ENCODE measurements around the gene TSC22D1. TPM values are rescaled to one million over a fixed set of nuclear protein-coding genes. Genes with fewer than 3 reads are reported as not detected.

Gene TSC22D1
- total RNA-seq, 4 donors from 2014 or later = 177 to 798 (median 250) TPM

DNA sequence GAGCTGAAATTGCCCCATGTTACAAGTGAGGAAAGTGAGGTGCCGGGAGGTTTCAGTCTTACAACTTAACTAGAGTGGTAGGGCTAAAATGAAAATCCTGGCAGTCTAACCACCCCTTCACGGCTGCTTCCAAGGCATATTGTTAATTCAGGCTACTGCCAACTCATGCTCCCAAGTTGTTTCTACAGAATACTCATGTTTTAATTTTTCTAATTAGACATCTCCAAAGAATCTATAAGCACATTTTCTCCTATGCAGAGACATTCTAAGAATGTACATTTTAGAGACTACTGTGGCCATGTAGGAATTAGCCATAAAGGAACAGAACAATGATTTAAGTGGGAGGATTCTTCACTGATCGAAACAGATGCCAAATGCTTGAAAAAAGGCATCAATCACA, 7.0 kb upstream of the TSC22D1 start:
- WGBS, 2 donors (ENCODE audit: low coverage in 1 of 2) = 89 to 100% methylated on average over 3 of the region's 3 CpGs
- H3K27ac ChIP-seq = no peak overlapping the region
- H3K9me3 ChIP-seq = no peaks in the 10 kb centered on the region
- no peak overlapping the region for H3K4me3 ChIP-seq
- H3K36me3 ChIP-seq = no peaks in the 10 kb centered on the region
- TF ChIP-seq POLR2A (IDR thresholded peaks at IDR 0.05) = no peak
- TF ChIP-seq EP300 (IDR thresholded peaks at IDR 0.05; ENCODE audit: low read depth) = no peak
- TF ChIP-seq, protein P1, sequence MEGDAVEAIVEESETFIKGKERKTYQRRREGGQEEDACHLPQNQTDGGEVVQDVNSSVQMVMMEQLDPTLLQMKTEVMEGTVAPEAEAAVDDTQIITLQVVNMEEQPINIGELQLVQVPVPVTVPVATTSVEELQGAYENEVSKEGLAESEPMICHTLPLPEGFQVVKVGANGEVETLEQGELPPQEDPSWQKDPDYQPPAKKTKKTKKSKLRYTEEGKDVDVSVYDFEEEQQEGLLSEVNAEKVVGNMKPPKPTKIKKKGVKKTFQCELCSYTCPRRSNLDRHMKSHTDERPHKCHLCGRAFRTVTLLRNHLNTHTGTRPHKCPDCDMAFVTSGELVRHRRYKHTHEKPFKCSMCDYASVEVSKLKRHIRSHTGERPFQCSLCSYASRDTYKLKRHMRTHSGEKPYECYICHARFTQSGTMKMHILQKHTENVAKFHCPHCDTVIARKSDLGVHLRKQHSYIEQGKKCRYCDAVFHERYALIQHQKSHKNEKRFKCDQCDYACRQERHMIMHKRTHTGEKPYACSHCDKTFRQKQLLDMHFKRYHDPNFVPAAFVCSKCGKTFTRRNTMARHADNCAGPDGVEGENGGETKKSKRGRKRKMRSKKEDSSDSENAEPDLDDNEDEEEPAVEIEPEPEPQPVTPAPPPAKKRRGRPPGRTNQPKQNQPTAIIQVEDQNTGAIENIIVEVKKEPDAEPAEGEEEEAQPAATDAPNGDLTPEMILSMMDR (IDR thresholded peaks at IDR 0.05) = no peak
- TF ChIP-seq POLR2AphosphoS5 (IDR thresholded peaks at IDR 0.05) = no peak
- H3K27me3 ChIP-seq = no peaks in the 10 kb centered on the region
- intact Hi-C loops (cut with DNase I; ENCODE audit: low total_unique reads) (no loop called here), in situ Hi-C loops (cut with MboI; ENCODE audit: low pct_ligation_motif_present in 1 of 4, low pct_unique_long_range_greater_than_20kb in 1 of 4, low sequenced_read_pairs in 3 of 4) (no loop called here)
- no peak for DNase-seq
- peaks cover 0 to 8% (median 5%) of the 10 kb centered on the region in 4 donors for H3K4me1 ChIP-seq

DNA sequence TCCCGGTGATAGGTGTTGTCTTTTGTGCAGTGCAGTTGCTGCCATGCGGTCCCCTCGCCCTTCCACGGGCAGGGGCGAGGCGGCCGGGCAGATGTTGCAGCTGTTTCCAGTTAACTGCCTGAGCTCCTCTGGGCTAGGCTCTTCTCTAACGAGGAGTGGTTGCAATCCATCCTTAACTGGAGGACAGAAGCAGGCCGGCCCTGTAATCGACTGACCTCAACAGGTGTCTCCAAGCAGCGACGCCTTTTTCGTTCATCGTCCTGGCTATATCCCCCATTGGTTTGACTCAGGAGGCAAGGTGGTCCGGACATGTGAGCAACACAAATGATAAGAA, 1.9 kb upstream of the TSC22D1 start:
- WGBS, 2 donors (ENCODE audit: low coverage in 1 of 2) = 1% methylated on average over 15 of the region's 15 CpGs; no CpG with 5 or more reads in 1 of the 2 donors
- Histone ChIP-seq H3K27me3 (no peaks in the 10 kb centered on the region), H3K36me3 (no peaks in the 10 kb centered on the region), H3K4me3 (peak overlapping the region; percentile 74 to 96 (median 87)), H3K4me1 (peaks cover 8 to 28% (median 20%) of the 10 kb centered on the region in 4 donors), H3K9me3 (no peaks in the 10 kb centered on the region), H3K27ac (peak overlapping the region; percentile 96 to 99 (median 98))
- DNase-seq = no peak
- in situ Hi-C loops (cut with MboI; ENCODE audit: low pct_ligation_motif_present in 1 of 4, low pct_unique_long_range_greater_than_20kb in 1 of 4, low sequenced_read_pairs in 3 of 4) = no loop called here
- intact Hi-C loops (cut with DNase I; ENCODE audit: low total_unique reads) = no loop called here
- TF ChIP-seq POLR2A (IDR thresholded peaks at IDR 0.05) (no peak), POLR2AphosphoS5 (IDR thresholded peaks at IDR 0.05) (no peak), EP300 (IDR thresholded peaks at IDR 0.05; ENCODE audit: low read depth) (no peak)
- TF ChIP-seq, protein P1 (IDR thresholded peaks at IDR 0.05) = no peak

DNA sequence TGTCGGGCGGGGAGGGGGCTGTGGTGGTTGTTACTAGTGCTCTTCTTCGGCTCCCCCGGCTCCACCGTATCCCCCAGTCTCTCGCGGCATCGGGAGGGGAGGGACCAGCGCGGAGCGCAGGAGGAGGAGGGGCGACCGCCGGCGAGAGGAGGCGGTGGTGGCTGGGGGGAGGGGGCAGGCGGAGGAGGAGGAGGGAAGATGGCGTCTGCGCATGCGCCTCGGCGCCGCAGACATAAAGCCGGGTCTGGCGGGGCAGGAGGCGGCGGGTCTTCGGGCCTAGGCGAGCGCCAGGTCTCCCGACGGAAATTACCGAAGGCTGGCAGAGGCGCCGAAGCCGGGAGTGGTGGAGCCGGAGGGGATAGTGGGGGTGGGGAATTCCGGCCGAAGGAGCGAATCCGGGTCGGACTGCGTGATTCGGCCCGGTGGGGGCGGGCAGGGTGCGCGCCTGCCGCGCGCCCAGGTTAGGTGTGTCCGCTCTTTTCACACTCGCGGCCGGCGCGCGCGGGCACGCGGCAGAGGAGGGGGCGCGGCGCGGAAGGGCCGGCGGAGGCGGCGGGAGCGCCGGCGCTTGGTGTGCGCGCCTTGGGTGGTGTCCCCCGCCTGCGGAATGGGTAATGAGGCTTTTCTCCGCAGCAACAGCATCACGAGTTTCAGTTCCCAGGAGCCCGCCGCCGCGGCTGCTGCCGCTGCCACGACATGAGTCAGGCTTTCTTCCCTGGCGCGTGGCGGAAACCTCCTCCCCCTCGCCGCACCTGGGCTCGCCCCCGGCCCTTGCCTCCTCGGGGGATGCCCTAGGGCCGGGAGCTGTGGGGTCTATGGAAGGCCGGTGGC, 1.3 kb upstream of the TSC22D1 start:
- intact Hi-C loops (cut with DNase I; ENCODE audit: low total_unique reads) = no loop called here
- no peaks in the 10 kb centered on the region for H3K9me3 ChIP-seq
- peak overlapping the region; percentile 74 to 96 (median 87) for H3K4me3 ChIP-seq
- no peaks in the 10 kb centered on the region for H3K27me3 ChIP-seq
- H3K36me3 ChIP-seq = no peaks in the 10 kb centered on the region
- TF ChIP-seq, protein P1 (IDR thresholded peaks at IDR 0.05) = no peak
- TF ChIP-seq EP300 (IDR thresholded peaks at IDR 0.05; ENCODE audit: low read depth) (no peak), POLR2AphosphoS5 (IDR thresholded peaks at IDR 0.05) (peak; percentile 62 to 82 (median 63)), POLR2A (IDR thresholded peaks at IDR 0.05) (peak; percentile 70)
- DNase-seq = peak; percentile 98
- H3K4me1 ChIP-seq = peaks cover 8 to 33% (median 20%) of the 10 kb centered on the region in 4 donors
- H3K27ac ChIP-seq = peak overlapping the region; percentile 96 to 99 (median 98)
- in situ Hi-C loops (cut with MboI; ENCODE audit: low pct_ligation_motif_present in 1 of 4, low pct_unique_long_range_greater_than_20kb in 1 of 4, low sequenced_read_pairs in 3 of 4) = no loop called here
- 1% methylated on average over 78 of the region's 94 CpGs; no CpG with 5 or more reads in 1 of the 2 donors for WGBS, 2 donors (ENCODE audit: low coverage in 1 of 2)

DNA sequence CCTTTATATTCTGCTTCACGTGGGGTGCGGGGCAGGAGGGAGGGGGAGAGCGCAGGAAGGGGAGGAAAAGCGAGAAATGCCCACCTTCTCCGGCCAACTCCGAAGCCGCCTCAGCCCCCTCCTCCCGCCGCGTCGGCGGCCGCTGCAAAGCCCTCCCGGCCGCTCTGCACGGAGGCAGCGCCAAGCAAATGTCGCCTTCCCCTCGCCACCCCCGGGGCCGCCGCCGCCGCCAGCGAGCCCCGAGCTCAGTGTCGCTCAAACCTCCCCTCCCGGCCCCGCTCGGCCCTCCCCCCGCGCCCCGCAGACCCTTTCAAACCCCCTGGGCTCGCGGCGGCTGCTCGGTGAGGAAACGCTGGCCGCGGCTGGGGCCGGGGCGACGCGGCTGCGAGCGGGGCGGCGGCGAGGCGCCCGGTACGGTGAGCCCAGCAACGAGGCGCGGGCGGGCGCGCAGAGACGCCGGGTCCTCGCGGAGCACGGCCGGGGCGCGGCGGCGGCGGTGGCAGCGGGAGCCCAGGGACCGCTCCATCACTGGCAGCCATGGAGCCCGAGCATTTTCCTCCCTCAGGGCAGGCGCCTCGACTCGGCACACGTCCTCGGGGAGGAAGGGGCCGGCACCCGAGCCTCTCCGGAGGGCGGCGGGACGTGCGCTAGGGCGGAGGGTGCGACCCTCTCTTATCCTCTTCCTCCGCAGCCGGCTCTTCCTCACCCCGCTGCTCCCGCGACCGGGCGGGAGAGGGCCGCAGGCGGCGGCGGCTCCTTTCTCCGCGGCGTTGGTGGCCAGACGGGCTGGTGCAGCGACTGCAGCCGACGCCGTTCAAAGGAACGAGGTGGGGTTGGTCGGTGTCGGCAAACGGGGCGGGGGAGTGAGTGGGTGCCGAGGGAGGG, 463 bp upstream of the TSC22D1 start:
- peak overlapping the region; percentile 96 to 99 (median 98) for H3K27ac ChIP-seq

More for the DNA sequence above, 463 bp upstream of the TSC22D1 start:
- intact Hi-C loops (cut with DNase I; ENCODE audit: low total_unique reads) (no loop called here), in situ Hi-C loops (cut with MboI; ENCODE audit: low pct_ligation_motif_present in 1 of 4, low pct_unique_long_range_greater_than_20kb in 1 of 4, low sequenced_read_pairs in 3 of 4) (no loop called here)
- TF ChIP-seq, protein P1 (IDR thresholded peaks at IDR 0.05) = no peak
- TF ChIP-seq POLR2AphosphoS5 (IDR thresholded peaks at IDR 0.05) = no peak
- TF ChIP-seq EP300 (IDR thresholded peaks at IDR 0.05; ENCODE audit: low read depth) = no peak
- TF ChIP-seq POLR2A (IDR thresholded peaks at IDR 0.05) = no peak
- Histone ChIP-seq H3K4me1 (peaks cover 8 to 42% (median 23%) of the 10 kb centered on the region in 4 donors), H3K9me3 (no peaks in the 10 kb centered on the region), H3K4me3 (peak overlapping the region; percentile 74 to 96 (median 87)), H3K36me3 (no peaks in the 10 kb centered on the region), H3K27me3 (no peaks in the 10 kb centered on the region)
- DNase-seq = peak; percentile 19
- WGBS, 2 donors (ENCODE audit: low coverage in 1 of 2) = 1% methylated on average over 45 of the region's 111 CpGs; no CpG with 5 or more reads in 1 of the 2 donors

Data from transverse colon (tissue), 4 donors.